Activated effector memory CD4-positive, alpha-beta T cell treated with Interleukin-2 at 50 U/mL for 16 hours (primary cell): Measurements from ENCODE around the gene NKAIN1.
"Not testable (repeated sequence)": the region's sequence is repeated elsewhere in the genome, so short reads cannot be mapped to it uniquely, and the experiment has no call there.

Experiments
- DNase-seq: peaks from one replicate; pipeline ENCODE4 v3.0.0-alpha.2; 2020

Gene NKAIN1

DNA sequence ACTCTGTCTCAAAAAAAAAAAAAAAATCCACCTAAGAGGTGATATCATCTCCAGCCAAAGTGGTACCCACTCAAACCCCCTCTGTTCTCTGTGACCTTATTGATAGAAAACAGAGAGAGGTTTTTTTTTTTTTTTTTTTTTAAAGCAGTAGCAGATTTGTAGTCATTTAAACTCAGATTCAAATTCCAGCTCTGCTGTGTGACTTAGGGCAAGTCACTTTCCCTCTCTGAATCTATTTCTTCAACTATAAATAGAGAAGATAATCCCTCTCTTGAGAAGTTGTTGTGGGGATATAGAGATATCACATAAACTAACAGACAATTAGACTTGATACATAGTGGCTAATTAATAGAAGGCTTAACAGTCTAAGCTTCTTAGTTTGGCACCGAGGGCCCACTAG, 48.4 kb downstream of the NKAIN1 start:
- no peak for DNase-seq

DNA sequence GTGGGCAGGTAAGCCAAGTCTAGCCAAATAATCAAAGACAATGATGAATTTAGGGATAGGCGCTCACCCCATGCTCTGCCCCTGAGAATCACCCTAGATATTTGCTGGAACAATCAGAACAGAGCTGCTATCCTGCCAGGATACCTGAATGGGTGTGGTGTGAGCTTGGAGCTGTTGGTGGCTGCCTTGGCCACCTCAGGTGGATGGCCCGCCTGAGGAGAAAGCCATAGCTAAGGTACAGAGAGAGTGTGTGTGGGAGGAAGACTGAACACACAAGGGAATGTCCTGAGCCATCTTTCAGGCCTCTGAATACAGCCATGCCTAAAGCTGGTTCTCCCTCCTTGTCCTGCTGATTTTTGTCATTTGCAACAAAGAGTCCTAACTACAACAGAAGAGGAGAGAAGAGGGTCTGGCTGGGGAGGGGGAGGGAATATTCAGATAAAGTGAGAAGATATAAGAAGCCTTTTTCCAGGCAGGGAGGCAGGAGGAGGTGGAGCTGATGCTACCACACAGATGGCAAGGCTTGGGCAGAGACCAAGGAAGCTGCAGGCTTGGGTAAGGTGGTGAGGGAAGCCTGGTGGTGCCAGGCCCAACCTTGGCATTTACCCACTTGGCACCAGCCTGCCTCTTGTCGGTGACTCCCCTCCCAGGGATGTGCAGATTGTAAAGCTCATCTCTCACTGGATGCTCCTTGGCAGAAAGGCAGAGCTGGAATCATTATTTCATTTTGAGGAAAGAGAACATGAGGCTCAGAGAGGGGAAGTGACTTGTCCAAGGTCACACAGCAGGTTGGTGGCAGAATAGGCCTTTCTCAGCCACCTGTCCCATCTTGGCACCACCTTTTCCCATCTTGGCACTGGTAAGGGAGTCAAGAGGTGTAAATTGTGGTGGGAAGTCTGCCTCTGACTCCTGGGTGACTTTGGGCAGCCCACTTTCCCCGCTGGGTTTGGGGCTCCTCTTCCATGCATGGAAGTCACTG, 49.7 kb downstream of the NKAIN1 start:
- DNase-seq: no peak

GRCh38 chr1:31183927-31184554, 55.6 kb downstream of the NKAIN1 start:
- no peak for DNase-seq

GRCh38 chr1:31183126-31183525, 56.6 kb downstream of the NKAIN1 start:
- no peak for DNase-seq

DNA sequence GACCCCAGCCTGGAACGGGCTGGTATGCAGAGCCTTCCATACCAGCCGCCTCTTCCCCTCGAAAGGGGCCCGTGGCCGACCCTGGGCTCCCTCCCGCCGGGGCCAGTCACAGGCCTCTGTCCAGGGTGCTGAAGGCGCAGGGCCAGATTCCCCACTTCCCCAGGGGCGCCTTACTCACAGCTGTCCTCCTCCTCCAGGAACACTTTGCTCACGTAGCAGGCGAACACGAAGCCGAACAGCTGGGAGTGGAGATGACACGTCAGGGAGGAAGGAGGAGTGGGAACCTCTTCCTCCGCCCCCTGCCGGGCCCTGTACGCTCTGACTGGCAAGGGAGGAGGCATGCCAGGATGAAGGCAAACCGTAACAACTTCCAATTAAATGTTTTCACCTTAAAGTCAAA, 57.3 kb downstream of the NKAIN1 start:
- peak; percentile 25 for DNase-seq

DNA sequence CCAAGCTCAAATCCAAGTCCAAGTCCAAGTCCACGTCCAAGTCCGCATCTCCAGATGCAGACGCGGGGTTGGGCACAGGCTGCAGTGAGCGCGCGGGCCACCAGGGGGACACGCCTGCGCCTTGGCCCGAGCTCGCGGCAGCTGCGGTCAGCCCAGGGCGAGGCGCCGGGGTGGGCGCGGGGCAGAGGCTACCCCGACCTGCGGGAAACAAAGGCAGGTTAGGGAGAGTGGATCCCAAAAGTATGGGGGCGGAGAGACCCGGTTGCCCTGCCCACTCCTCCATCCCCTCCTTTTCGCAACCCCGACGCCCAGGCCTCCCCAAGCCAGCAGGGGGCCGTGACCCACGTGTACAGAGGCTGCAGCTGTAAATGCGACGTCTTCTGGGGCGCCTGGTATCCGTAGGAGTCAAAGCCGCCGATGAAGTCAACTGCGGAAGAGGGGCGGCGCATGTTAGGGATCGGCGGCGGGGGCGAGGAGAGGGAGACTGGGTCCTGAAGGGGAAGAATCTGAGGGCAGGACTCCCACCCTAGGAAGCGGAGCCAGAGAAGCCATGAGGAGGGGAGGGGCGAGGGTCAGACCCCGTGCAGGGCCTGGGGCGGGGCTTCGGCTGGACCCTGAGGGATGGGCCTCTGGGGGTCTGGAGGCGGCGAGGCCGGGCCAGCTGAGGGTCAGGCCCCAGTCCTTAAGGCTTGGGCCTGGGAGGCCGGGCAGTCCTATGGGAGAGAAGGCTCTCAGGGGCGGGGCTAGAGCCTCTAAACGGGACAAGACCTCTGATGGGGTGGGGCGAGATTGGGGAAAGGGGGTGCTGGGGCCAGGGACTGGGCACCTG, 58.0 kb downstream of the NKAIN1 start:
- DNase-seq: no peak

- DNase-seq: no peak
These were observed 59.3 kb downstream of the NKAIN1 start for GRCh38 chr1:31180338-31180737.

GRCh38 chr1:31176291-31176690, 63.4 kb downstream of the NKAIN1 start:
- not testable (repeated sequence) for DNase-seq

- no peak for DNase-seq
These were observed 69.3 kb downstream of the NKAIN1 start for GRCh38 chr1:31170486-31170735.

DNA sequence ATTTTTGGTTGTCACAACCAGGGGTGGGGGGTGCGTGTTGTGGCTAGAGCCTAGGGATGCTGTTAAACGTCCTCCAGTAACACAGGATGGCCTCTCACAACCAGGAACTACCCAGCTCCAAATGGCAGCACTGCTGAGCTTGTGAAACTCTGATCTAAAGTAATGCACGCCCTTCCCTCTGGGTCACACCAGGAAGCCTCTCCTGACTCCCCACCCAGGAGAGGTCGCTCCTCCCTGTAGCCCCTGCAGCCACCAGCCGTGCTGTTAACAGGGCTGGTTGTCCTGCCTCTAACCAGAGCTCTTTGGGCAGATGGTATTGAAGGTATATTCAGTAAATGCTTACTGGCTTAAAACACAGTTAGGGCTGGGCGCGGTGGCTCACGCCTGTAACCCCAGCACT, 73.2 kb downstream of the NKAIN1 start:
- no peak for DNase-seq

GRCh38 chr1:31164291-31164690, 75.4 kb downstream of the NKAIN1 start:
- no peak for DNase-seq

GRCh38 chr1:31163866-31164265, 75.8 kb downstream of the NKAIN1 start:
- no peak for DNase-seq

GRCh38 chr1:31161571-31161970, 78.1 kb downstream of the NKAIN1 start:
- DNase-seq: no peak

- DNase-seq: no peak
These were observed 79.6 kb downstream of the NKAIN1 start for GRCh38 chr1:31159869-31160611.

GRCh38 chr1:31159323-31159722, 80.4 kb downstream of the NKAIN1 start:
- DNase-seq: no peak

- DNase-seq: peak; percentile 42
These were observed 84.4 kb downstream of the NKAIN1 start for GRCh38 chr1:31155216-31155806.

DNA sequence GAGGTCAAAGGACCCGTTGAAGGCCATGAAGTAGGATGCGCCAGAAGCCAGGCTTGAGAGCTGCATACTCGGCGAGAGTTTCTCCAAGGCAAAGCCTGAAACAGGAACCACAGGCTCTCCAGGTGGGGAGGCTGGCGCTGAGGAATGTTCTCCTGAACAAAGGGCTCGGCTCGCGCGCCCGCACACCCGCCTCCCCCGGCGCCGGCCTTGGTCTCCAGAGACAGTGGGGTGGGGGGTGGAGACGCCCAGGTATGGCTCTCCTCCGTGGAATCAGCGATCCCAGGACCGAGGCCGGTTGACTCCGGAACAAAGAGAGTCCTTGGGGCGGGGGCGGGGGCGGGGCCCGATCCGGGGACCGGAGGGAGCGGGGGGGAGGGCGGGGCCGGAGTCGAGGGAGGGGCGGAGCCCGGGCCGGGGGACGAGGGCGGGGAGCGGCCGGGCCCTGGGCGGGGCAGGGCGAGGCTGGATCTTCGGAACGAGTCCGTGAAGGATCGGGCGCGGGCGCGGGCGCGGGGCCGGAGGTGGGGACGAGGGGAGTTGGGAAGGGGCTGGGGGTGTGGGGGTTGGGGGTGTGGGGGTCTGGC, 85.0 kb downstream of the NKAIN1 start:
- peak; percentile 65 for DNase-seq

DNA sequence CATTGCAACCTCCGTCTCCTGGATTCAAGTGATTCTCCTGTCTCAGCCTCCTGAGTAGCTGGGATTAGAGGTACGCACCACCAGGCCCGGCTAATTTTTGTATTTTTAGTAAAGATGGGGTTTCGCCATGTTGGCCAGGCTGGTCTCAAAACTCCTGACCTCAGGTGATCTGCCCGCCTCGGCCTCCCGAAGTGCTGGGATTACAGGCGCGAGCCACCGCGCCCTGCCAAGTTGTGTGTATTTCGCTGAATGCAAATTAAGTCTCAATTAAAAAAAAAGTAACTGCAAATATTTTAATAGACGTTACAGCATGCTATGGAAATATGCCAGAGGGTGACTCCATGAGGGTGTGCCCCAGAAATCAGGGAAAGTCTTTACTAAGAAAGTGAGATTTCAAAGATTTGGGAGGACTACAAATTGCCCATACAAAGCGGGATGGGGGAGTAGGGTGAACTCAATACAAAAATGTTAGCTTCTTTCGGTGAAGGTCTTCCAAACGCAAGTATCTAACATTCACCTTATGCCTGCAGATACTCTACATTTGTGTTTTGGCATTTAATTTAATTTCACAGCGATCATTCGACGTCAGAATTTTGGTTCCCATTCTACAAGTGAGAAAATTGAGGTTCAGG, 85.6 kb downstream of the NKAIN1 start:
- no peak for DNase-seq

DNA sequence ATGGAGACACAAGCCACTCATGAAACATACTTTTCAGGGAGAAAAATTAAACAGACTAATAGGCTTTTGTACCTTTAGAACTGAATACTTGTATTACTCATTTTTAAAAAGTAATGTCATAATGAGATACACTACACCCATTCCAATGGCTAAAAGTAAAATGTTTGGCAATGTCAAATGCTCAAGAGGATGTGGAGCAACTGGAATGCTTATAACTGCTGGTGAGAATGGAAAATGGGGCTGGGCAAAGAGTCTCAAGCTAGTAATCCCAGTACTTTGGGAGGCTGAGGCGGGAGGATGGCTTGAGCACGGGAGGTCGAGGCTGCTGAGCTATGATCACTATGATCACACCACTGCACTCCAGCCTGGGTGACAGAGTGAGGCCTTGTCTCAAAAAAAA, 86.3 kb downstream of the NKAIN1 start:
- no peak for DNase-seq

GRCh38 chr1:31152181-31152795, 87.4 kb downstream of the NKAIN1 start:
- DNase-seq: no peak

- no peak for DNase-seq
These were observed 88.3 kb downstream of the NKAIN1 start for GRCh38 chr1:31151402-31151801.
